Measurements from ENCODE around the gene CHN2. TPM values are rescaled to one million over a fixed set of nuclear protein-coding genes. Genes with fewer than 3 reads are reported as not detected.
A peak's percentile ranks its signal among the peaks of the same experiment; 100 is the strongest.

Gene CHN2
- polyA plus RNA-seq, 1 donor from 2014 or later, result 136 TPM

DNA sequence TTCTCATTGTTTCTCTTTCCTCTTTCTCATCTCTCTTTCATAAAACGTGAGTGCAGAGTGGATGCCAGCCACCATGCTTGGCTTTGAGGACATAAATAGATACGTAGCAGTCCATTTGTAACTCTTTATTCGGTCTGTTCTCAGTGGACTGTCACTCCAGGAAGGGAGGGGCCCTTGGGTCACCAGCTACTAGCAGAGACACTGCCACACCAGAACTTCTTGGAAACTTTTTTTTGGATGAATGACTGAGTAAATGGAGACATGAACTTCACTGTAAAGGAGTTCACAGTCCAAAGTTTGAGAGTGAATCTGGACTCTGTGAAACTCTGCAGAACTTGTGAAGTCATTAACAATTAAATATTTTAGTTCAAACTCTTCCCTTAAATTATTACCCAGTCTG lies 20.2 kb downstream of the CHN2 start:
- H3K27ac ChIP-seq (ENCODE audit: low read length), result no peak overlapping the region
- no peak overlapping the region for H3K9ac ChIP-seq (ENCODE audit: low read length)
- TF ChIP-seq REST (IDR thresholded peaks at IDR 0.05; ENCODE audit: borderline replicate concordance), result no peak
- TF ChIP-seq EZH2 (IDR thresholded peaks at IDR 0.05; ENCODE audit: borderline replicate concordance, insufficient read depth, low read length, poor library complexity, severe bottlenecking), result no peak
- H3K27me3 ChIP-seq (ENCODE audit: insufficient read depth, low read depth, low read length), result no peaks in the 10 kb centered on the region
- H3K9me3 ChIP-seq (ENCODE audit: low read length), result no peaks in the 10 kb centered on the region
- H3K9me2 ChIP-seq (ENCODE audit: insufficient read depth, low read length), result no peaks in the 10 kb centered on the region
- H3K4me2 ChIP-seq (ENCODE audit: low read length), result no peak overlapping the region
- peaks cover 3% of the 10 kb centered on the region for H4K20me1 ChIP-seq (ENCODE audit: insufficient read depth)
- H3F3A ChIP-seq (ENCODE audit: insufficient read depth, low read length, poor library complexity, severe bottlenecking), result no peaks in the 10 kb centered on the region
- H2AFZ ChIP-seq (ENCODE audit: low read depth, low read length), result no peak overlapping the region
- H3K4me3 ChIP-seq (ENCODE audit: low read length), result no peak overlapping the region
- no peaks in the 10 kb centered on the region for H3K36me3 ChIP-seq (ENCODE audit: insufficient read depth, low read length)
- H3K79me2 ChIP-seq (replicated peaks; ENCODE audit: insufficient read depth, low read length), result peaks cover 63% of the 10 kb centered on the region

GRCh38 chr7:29216128-29216527 lies 21.6 kb downstream of the CHN2 start:
- no peaks in the 10 kb centered on the region for H3K27me3 ChIP-seq (ENCODE audit: insufficient read depth, low read depth, low read length)
- no peak overlapping the region for H3K9ac ChIP-seq (ENCODE audit: low read length)
- peaks cover 62% of the 10 kb centered on the region for H3K79me2 ChIP-seq (replicated peaks; ENCODE audit: insufficient read depth, low read length)
- H3K4me2 ChIP-seq (ENCODE audit: low read length), result no peak overlapping the region
- H4K20me1 ChIP-seq (ENCODE audit: insufficient read depth), result peaks cover 3% of the 10 kb centered on the region
- H3K9me2 ChIP-seq (ENCODE audit: insufficient read depth, low read length), result no peaks in the 10 kb centered on the region
- H2AFZ ChIP-seq (ENCODE audit: low read depth, low read length), result no peak overlapping the region
- TF ChIP-seq EZH2 (IDR thresholded peaks at IDR 0.05; ENCODE audit: borderline replicate concordance, insufficient read depth, low read length, poor library complexity, severe bottlenecking), result no peak
- TF ChIP-seq, protein P1, sequence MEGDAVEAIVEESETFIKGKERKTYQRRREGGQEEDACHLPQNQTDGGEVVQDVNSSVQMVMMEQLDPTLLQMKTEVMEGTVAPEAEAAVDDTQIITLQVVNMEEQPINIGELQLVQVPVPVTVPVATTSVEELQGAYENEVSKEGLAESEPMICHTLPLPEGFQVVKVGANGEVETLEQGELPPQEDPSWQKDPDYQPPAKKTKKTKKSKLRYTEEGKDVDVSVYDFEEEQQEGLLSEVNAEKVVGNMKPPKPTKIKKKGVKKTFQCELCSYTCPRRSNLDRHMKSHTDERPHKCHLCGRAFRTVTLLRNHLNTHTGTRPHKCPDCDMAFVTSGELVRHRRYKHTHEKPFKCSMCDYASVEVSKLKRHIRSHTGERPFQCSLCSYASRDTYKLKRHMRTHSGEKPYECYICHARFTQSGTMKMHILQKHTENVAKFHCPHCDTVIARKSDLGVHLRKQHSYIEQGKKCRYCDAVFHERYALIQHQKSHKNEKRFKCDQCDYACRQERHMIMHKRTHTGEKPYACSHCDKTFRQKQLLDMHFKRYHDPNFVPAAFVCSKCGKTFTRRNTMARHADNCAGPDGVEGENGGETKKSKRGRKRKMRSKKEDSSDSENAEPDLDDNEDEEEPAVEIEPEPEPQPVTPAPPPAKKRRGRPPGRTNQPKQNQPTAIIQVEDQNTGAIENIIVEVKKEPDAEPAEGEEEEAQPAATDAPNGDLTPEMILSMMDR (IDR thresholded peaks at IDR 0.05; ENCODE audit: poor library complexity, severe bottlenecking), result no peak
- H3F3A ChIP-seq (ENCODE audit: insufficient read depth, low read length, poor library complexity, severe bottlenecking), result no peaks in the 10 kb centered on the region
- no peak overlapping the region for H3K27ac ChIP-seq (ENCODE audit: low read length)
- no peak overlapping the region for H3K4me3 ChIP-seq (ENCODE audit: low read length)
- no peaks in the 10 kb centered on the region for H3K36me3 ChIP-seq (ENCODE audit: insufficient read depth, low read length)
- H3K9me3 ChIP-seq (ENCODE audit: low read length), result no peaks in the 10 kb centered on the region

- H3K79me2 ChIP-seq (replicated peaks; ENCODE audit: insufficient read depth, low read length), result peaks cover 58% of the 10 kb centered on the region
- no peak overlapping the region for H3K9ac ChIP-seq (ENCODE audit: low read length)
- H3K4me3 ChIP-seq (ENCODE audit: low read length), result no peak overlapping the region
- H3K4me2 ChIP-seq (ENCODE audit: low read length), result no peak overlapping the region
- H3K9me3 ChIP-seq (ENCODE audit: low read length), result no peaks in the 10 kb centered on the region
- no peak overlapping the region for H2AFZ ChIP-seq (ENCODE audit: low read depth, low read length)
- H3K36me3 ChIP-seq (ENCODE audit: insufficient read depth, low read length), result no peaks in the 10 kb centered on the region
- no peaks in the 10 kb centered on the region for H3F3A ChIP-seq (ENCODE audit: insufficient read depth, low read length, poor library complexity, severe bottlenecking)
- H3K9me2 ChIP-seq (ENCODE audit: insufficient read depth, low read length), result no peaks in the 10 kb centered on the region
- H3K27me3 ChIP-seq (ENCODE audit: insufficient read depth, low read depth, low read length), result no peaks in the 10 kb centered on the region
- peaks cover 3% of the 10 kb centered on the region for H4K20me1 ChIP-seq (ENCODE audit: insufficient read depth)
- TF ChIP-seq POLR2AphosphoS5 (IDR thresholded peaks at IDR 0.05) (no peak), RAD21 (conservative IDR thresholded peaks at IDR 0.05) (no peak), SMC3 (conservative IDR thresholded peaks at IDR 0.05; ENCODE audit: poor library complexity) (no peak), REST (IDR thresholded peaks at IDR 0.05; ENCODE audit: borderline replicate concordance) (no peak), TAF1 (IDR thresholded peaks at IDR 0.05; ENCODE audit: low read depth) (no peak), MXI1 (conservative IDR thresholded peaks at IDR 0.05; ENCODE audit: poor library complexity, severe bottlenecking) (no peak), EP300 (conservative IDR thresholded peaks at IDR 0.05; ENCODE audit: poor library complexity, severe bottlenecking) (no peak), EZH2 (IDR thresholded peaks at IDR 0.05; ENCODE audit: borderline replicate concordance, insufficient read depth, low read length, poor library complexity, severe bottlenecking) (no peak)
- TF ChIP-seq, protein P1 (IDR thresholded peaks at IDR 0.05; ENCODE audit: poor library complexity, severe bottlenecking), result no peak
- peak overlapping the region; percentile 28 for H3K27ac ChIP-seq (ENCODE audit: low read length)
Measured at GRCh38 chr7:29217113-29217512, 22.5 kb downstream of the CHN2 start.
